Thyroid gland (tissue), 4 donors: ENCODE data around the gene CNTNAP5. TPM values are rescaled to one million over a fixed set of nuclear protein-coding genes. Genes with fewer than 3 reads are reported as not detected.

Experiments used
- DNase-seq, 2 donors: peaks; one replicate each; pipeline ENCODE4 v3.0.0-alpha.2; 2019
- H3K27ac ChIP-seq, 3 donors: fragments of 200-600 bp; sonication (generic); 1 replicate in 2 of 3; 2 replicates in 1 of 3; pipeline ENCODE4 v1.5.1; 2016 to 2019; ENCODE audit warnings: mild to moderate bottlenecking in 1 of 3, moderate library complexity in 1 of 3
- H3K27me3 ChIP-seq: fragments of 200-600 bp; sonication (generic); one replicate; pipeline ENCODE4 v1.5.1; 2019
- H3K36me3 ChIP-seq, 2 donors: fragments of 200-600 bp; sonication (generic); one replicate each; pipeline ENCODE4 v1.5.1; 2016 to 2019
- H3K4me1 ChIP-seq, 2 donors: fragments of 200-600 bp; sonication (generic); one replicate each; pipeline ENCODE4 v1.5.1; 2017 to 2019
- H3K4me3 ChIP-seq, 3 donors: fragments of 200-600 bp; sonication (generic); replicated peaks in 1 of 3; 1 replicate in 2 of 3; 2 replicates in 1 of 3; pipeline ENCODE4 v1.5.1; 2016; ENCODE audit warnings: mild to moderate bottlenecking in 1 of 3
- H3K9me3 ChIP-seq: fragments of 200-600 bp; sonication (generic); one replicate; pipeline ENCODE4 v1.5.1; 2017
- CTCF ChIP-seq, 6 experiments: fragments of 200-600 bp in 3 of 6; fragments of 450-650 bp in 3 of 6; sonication (generic) in 3 of 6; IDR thresholded peaks; one replicate each; pipeline ENCODE4 v1.5.1; 2016 to 2019; ENCODE audit warnings: antibody characterized with exemption in 6 of 6, mild to moderate bottlenecking in 2 of 6, inconsistent platforms in 1 of 6, moderate library complexity in 1 of 6
- POLR2A ChIP-seq, 2 donors: fragments of 450-650 bp; IDR thresholded peaks; one replicate each; pipeline ENCODE4 v1.6.1; 2017; ENCODE audit warnings: antibody characterized with exemption in 2 of 2, mild to moderate bottlenecking in 2 of 2, moderate library complexity in 1 of 2
- WGBS, 2 donors: methylation state at CpG; one replicate each; pipeline ENCODE4 v1.1.5; 2017; 5-methylcytosine and 5-hydroxymethylcytosine counted together
- intact Hi-C: fragments of 100-400 bp; cut with DNase I; formaldehyde crosslinking; loops from one replicate; pipeline ENCODE4 v1.15.1; 2023
- total RNA-seq, 4 donors: library from RNA; depleted of rRNA; stranded (reverse); fragments of >200 nt; gene quantifications; one replicate each; pipeline ENCODE4 v1.2.3, GENCODE V29; 2016

Gene CNTNAP5
- total RNA-seq, 4 donors from 2014 or later = not detected

GRCh38 chr2:124246170-124246569 lies 221.1 kb downstream of the CNTNAP5 start:
- peak; percentile 20 to 37 for DNase-seq
- Histone ChIP-seq H3K4me3 (no peak overlapping the region), H3K27me3 (no peaks in the 10 kb centered on the region), H3K36me3 (no peaks in the 10 kb centered on the region), H3K4me1 (no peaks in the 10 kb centered on the region), H3K27ac (no peak overlapping the region), H3K9me3 (no peaks in the 10 kb centered on the region)
- TF ChIP-seq POLR2A (IDR thresholded peaks at IDR 0.05) (no peak), CTCF (IDR thresholded peaks at IDR 0.05) (no peak)
- intact Hi-C loops = no loop called here
- 78 to 82% methylated on average over 4 of the region's 4 CpGs for WGBS, 2 donors

GRCh38 chr2:124248386-124248785 lies 223.3 kb downstream of the CNTNAP5 start:
- H3K4me3 ChIP-seq = no peak overlapping the region
- H3K27me3 ChIP-seq = no peaks in the 10 kb centered on the region
- H3K9me3 ChIP-seq = no peaks in the 10 kb centered on the region
- no peak overlapping the region for H3K27ac ChIP-seq
- TF ChIP-seq POLR2A (IDR thresholded peaks at IDR 0.05) (no peak), CTCF (IDR thresholded peaks at IDR 0.05) (no peak)
- no peaks in the 10 kb centered on the region for H3K36me3 ChIP-seq
- intact Hi-C loops = no loop called here
- DNase-seq = no peak
- no peaks in the 10 kb centered on the region for H3K4me1 ChIP-seq

- peak in 1 of 2 donors; percentile 13 for DNase-seq
- Histone ChIP-seq H3K4me3 (no peak overlapping the region), H3K27me3 (no peaks in the 10 kb centered on the region), H3K4me1 (no peaks in the 10 kb centered on the region), H3K9me3 (no peaks in the 10 kb centered on the region), H3K36me3 (no peaks in the 10 kb centered on the region), H3K27ac (no peak overlapping the region)
- intact Hi-C loops = no loop called here
- no peak for TF ChIP-seq POLR2A (IDR thresholded peaks at IDR 0.05)
- TF ChIP-seq CTCF (IDR thresholded peaks at IDR 0.05) = no peak
- WGBS, 2 donors = 43 to 72% methylated on average over 2 of the region's 2 CpGs
Measured at GRCh38 chr2:124250433-124250832, 225.3 kb downstream of the CNTNAP5 start.

GRCh38 chr2:124254621-124255020 lies 229.5 kb downstream of the CNTNAP5 start:
- WGBS, 2 donors = 86 to 87% methylated on average over 5 of the region's 5 CpGs
- intact Hi-C loops = no loop called here
- H3K36me3 ChIP-seq = no peaks in the 10 kb centered on the region
- no peaks in the 10 kb centered on the region for H3K4me1 ChIP-seq
- no peaks in the 10 kb centered on the region for H3K27me3 ChIP-seq
- H3K27ac ChIP-seq = no peak overlapping the region
- TF ChIP-seq CTCF (IDR thresholded peaks at IDR 0.05) (no peak), POLR2A (IDR thresholded peaks at IDR 0.05) (no peak)
- H3K4me3 ChIP-seq = no peak overlapping the region
- no peak for DNase-seq
- H3K9me3 ChIP-seq = no peaks in the 10 kb centered on the region

- Histone ChIP-seq H3K27ac (no peak overlapping the region), H3K36me3 (no peaks in the 10 kb centered on the region), H3K4me1 (no peaks in the 10 kb centered on the region), H3K4me3 (no peak overlapping the region), H3K27me3 (no peaks in the 10 kb centered on the region), H3K9me3 (no peaks in the 10 kb centered on the region)
- 69 to 73% methylated on average over 1 of the region's 1 CpG for WGBS, 2 donors
- TF ChIP-seq CTCF (IDR thresholded peaks at IDR 0.05) = no peak
- no peak for TF ChIP-seq POLR2A (IDR thresholded peaks at IDR 0.05)
- intact Hi-C loops = no loop called here
- DNase-seq = no peak
Measured at GRCh38 chr2:124257120-124257519, 232.0 kb downstream of the CNTNAP5 start.
